Superior temporal gyrus (tissue), 1 donor: Measurements from ENCODE around the gene SPAG9.
A peak's percentile ranks its signal among the peaks of the same experiment; 100 is the strongest.

Experiments
- DNase-seq: peaks from one replicate; pipeline ENCODE4 v3.0.0-alpha.2; 2016; ENCODE audit errors: extremely low spot score

Gene SPAG9

DNA sequence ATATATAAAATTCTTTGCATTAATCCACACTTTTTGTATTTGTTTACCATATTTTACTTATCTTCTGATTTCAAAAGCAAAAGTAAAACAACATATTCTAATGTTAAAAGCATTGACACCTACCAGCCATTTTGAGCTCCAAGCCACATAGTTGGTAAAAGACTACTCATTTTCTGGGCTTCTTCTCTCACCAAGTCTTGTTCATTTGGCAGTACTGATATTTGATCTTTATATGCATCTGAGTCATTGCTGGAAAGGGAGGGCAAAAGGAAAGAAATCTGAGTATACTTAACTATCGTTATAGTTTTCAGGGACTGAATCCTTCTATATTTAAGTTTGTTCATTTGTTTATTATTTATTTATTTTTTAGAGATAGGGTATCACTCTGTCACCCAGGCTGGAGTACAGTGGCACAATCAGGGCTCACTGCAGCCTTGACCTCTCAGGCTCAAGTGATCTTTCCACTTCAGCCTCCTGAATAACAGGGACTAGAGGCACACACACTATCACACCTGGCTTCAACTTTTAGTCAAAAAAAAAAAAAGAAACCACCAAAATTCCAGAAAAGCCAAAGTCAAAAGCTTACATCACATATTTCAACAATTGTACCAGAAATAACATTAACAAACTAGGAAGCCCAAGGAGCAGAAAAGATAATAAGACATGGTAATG is 133.5 kb downstream of the SPAG9 start:
- DNase-seq, result no peak

DNA sequence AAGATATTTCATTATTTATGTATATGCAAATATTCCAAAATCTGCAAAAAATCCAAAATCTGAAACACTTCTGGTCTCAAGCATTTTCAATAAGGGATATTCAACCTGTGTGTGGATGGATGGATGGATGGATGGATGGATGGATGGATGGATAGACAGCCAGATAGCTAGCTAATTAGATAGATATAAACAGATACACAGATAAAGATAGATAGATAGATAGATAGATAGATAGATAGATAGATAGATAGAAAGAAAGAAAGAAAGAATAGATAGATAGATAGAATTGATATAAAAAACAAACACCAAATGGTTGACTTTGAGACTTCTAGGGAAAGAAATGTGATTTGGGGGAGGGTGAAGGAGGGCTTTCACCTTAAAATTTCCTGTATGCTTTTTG is 139.4 kb downstream of the SPAG9 start:
- DNase-seq, result no peak

DNA sequence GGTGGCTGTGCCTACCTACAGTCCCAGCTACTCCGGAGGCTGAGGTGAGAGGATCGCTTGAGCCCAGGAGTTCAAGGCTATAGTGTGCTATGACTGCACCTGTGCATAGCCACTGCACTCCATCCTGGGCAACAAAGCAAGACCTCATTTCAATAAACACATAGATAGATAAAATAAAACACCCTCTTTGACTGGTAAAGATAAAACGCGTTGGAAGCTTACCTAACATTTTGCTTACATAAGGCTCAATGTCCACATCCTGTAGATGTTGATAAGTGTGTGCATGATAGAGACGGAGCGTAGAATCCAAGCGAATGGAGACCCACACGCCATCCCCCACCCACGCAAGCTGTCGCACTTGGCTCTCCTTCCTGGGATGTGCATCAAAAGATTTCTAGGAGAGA is 141.1 kb downstream of the SPAG9 start:
- DNase-seq, result no peak

DNA sequence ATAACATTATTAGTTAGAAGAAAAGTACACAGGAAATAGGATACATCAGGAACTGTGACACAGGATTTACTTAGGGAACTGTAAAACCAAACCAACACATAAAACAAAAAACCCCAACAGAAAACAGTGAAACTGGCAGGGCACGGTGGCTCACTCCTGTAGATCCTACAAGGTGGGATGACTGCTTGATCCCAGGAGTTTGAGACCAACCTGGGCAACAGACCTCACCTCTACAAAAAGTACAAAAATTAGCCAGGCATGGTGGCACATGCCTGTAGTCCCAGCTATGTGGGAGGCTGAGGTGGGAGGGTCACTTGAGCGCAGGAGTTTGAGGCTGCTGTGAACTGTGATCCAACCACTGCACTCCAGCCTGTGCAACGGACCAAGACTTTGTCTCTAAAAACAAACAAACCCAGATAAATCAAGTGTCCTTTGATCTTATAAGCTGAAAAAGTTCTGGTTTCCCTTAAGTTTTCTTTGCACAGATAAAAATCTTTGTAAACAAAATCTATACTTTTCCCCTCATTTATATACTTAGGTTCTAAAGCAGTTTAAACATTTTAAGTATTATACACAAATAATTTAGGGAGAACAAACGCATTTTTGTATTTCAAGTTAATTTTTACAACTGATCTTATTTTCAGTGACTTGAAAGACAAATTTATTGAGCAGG is 143.0 kb downstream of the SPAG9 start:
- DNase-seq, result no peak

DNA sequence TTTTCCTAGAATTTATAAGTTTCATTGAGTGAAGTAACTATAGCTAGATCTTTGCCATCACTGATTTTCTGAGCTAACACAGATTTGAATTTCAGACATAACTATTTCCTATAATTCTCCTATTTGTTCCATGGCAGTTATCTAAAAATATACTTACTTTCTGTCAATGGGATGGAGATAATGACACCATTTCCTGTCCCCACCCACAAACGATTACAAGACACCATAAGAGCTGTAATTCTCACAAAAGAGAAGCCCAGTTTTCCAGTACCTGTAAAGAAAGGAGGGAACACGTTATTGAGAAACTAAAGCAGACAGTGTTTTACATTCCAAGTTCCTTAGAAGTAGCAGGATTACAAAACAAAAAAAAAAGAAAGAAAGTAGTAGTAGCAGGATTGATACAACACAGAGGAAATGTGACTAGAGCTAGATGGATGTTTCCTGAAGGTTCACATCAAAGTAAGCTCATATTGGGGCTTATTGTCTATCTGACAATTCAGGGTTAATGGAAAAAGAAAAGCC is 143.7 kb downstream of the SPAG9 start:
- no peak for DNase-seq

DNA sequence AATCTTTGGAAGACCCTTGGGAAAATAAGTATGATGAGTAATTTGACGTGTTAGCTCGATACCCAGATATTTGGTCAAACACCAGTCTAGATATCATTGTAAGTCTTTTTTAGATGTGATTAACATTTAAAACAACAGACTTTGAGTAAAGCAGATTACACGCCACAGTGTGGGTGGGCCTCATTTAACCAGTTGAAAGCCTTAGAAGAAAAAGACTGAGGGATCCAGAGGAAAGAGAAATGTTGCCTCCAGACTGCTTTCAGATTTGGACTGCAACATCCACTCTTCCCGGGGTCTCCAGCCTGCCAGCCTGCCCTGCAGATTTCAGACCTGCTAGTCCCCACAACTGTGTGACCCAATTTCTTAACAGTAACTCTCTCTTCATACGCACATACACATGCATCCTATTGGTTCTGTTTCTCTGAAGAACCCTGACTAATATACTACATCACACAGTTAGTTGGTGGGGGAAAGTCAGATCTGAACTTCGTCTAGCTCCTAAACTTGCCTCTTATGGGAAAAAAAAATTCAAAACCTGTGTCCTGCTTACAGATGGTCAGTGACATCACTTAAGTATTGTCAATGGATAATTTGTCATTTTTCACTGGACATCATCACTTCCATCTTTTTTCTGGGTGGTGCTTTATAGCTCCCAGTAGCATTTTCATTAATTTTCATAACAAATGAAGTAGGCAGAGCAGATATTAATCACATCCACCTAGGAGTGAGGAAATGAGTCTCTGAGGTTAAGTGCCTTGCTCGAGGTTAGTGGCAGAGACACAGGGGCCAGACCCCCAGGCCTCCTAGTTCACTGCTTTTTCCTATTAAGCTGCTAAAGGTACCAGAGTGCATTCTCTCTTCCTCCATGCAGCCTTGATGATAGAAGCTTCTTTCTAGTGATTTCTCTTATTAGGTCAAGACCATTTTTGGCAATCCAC is 146.8 kb downstream of the SPAG9 start:
- no peak for DNase-seq

DNA sequence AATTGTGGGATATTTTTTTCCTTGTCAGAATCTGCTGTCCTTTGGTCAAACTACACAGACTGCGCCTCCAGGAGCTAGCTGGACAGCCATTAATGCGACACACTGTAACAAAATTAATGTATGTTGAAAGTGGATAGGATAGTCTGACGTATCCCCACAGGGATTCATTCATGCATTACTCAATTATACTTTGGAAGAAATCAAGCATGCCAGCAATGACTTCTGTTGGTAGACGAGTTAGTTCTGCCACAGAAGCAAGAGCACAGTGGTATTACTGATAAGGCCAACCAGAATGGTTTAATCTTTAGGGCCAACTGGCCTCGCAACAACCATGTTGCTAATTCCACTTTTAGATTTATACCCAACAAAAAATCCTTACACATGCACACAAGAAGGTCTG is 148.1 kb downstream of the SPAG9 start:
- DNase-seq, result no peak

DNA sequence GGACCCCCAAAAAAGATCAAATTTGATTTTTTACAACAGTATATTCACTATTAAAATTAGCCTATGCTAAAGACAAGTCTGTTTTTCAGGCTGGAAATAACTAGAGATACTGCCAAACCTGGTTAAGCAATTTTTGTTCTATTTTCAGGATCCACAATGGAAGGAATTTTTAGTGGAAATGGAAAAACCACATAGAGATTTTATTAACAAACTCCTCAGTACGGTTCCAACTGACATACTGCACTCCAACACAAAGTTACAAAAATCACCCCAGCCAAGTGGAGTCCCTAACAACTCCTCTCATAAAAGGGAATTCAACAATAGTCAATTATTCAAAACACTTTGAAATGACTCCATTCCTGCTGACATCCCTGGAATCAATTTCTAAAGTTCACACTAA is 152.9 kb downstream of the SPAG9 start:
- DNase-seq, result no peak

DNA sequence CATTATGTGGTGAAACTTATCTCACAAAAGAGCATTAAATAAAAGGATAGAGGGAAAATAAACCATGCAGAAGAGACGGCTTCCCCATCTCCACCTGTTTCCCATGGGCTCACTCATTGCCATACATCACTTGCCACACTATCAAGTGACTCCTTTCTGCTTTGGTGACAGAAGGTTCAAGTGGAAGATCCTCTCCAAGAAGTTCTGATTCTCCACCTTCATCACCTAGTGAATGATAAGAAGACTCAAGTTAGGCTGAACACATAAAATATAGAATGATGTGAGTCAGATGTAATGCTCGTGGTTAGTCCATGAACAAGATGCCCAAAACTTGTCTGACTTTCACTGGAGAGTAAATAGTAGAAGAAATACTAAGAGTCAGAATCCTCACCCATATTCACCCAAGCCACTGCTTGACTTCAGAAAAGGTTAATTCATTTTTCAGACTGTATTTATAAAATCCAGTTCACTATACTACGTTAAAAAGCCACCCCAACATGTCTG is 154.5 kb downstream of the SPAG9 start:
- no peak for DNase-seq

DNA sequence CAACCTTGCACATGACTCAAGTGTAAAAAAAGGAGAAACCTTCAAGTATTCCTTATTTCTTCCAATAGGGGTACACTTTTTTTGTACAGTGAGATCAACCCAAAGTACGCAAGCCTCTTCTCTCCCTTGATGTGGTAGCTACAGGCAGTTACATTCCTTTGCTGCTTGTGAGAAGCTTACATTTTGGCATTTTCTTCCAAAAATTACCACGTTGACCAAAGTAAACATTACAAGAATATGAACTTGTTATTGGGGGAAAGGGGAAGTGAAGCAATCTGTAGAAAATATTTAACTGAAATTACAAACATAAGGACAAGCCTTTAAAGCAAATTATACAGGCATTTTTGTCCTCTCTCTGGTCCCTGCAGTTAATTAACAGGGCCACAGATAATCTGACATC is 157.5 kb downstream of the SPAG9 start:
- no peak for DNase-seq

DNA sequence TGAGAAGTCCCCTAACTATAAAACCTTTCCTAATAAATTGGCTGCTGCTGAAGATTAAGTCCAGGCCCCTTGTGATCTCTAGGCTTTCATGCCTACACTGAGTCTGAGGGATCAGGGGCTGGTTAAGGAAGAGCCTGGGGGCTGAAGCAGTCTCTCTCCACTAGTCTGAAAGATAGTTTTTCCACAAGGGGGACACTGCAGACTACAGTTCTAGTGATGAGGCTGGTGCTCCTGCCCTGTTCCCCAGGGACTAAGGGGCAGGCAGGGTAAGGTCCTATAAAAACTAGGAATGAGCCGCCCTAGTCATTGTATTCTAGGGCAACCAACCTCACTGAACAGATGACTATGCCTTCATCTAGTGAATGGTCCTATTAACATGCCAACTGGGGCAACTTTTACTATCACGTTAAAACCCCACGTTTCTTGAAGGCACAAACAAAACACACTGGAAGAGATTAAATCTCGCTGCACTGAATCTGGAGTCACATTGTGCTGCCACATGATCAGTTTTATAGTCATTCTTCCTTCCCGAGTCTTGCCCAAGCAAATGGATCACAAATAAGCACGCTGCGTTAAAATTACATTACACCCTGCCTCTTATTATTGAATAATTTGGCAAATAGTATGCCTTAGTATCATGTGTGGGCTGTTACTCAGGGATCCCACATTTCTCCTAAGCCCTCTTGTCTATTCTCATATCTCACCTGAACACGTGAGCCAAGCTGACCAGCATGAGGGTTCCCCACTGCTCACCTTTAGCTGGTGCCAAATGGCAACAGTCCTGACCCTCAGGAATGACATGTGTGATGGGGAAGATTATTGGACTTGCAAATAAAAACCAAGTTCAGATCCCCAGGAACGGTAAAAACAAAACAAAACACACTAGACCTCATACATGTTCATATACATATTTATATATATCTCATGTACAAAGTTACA is 159.1 kb downstream of the SPAG9 start:
- DNase-seq, result no peak

DNA sequence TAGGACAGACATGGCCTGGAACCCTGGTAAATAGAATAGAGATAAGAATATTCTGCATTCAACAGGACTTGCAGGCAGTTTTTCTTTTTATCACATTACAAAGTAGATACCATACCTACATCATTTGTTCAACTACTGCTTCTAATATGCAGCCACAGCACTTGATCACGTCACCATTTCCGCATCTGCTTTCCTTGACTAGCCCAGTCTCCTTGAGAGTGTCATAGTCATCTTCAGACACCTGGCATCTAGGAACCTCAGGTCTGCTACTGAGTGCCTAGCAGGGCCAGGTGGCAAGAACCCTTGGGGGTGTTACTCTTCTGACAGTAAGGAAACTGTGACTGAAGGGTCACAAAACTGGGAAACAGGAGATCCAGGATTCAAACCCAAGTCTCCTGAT is 161.3 kb downstream of the SPAG9 start:
- no peak for DNase-seq

DNA sequence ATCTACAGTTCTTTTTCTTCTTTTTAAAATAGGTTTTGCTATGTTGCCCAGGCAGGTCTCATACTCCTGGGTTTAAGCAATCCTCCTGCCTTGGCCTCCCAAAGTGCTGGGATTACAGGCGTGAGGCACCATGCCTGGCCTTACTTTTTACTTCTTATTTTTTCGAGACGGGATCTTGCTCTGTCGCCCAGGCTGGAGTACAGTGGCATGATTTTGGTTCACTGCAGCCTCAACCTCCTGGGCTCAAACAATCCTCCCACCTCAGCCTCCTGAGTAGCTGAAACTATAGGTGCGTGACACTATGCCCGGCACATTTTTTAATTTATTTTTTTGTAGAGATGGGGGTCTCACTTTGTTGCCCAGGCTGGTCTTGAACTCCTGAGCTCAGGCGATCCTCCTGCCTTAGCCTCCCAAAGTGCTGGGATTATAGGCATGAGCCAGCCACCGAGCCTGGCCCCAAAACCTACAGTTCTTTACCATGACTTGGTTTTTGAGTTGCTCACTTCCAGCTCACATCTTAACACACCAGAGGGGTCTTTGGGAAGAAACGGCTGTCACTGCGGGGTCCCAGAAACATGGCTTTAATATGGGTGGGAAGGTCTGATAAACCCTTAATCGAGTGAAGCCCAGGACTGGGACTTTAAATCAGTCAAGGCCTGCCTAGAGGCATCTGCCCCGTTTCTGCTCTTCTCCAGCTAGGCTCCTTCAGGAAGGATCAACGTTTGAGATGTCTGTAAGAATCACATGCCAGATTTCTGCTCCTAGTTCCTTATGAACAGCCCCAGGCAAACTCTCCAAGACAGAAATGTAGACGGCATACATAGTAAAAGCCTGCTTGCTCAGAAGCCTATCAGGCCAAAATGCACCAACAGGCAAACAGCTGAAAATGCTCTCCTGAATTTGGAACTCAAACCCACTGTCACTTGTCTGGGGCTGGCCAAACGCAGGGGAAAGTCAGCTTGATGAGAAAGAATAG is 162.8 kb downstream of the SPAG9 start:
- no peak for DNase-seq

DNA sequence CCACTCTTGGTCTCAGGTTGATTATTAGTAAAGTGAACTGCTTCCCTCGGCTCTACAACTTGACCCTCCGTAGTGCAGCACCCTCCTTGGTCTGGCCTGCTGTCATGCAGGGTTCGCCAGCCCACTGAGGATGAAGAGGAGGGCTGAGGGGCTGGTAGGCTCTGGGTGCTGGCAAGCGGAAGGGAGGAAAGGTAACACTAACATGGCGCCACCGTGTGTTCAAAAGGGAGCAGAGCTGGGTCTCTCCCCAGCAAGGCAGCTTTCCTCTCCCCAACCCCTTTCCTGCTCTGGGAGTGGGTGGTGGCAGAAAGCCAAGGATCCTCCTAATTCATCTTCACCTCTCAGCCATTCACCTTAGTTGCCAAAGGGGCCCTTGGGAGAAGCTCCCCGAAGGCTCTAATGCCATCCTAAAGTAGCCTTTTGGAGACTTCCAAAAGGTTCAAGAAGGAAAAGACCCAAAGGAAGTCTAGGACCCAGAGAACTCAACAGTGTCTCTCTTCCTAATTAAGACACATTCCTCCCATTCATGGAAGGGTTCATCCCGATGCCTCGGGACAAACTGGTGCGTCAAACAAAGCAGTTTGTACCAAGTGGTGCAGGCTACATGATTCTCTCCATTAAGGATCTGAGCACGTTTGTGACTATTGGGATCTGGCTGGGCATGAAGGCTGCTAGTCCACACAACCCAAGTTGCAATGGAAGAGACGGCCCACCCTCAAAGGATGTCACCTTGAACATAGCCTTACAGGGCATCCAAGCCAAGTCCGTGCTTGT is 163.7 kb downstream of the SPAG9 start:
- DNase-seq, result peak; percentile 79

DNA sequence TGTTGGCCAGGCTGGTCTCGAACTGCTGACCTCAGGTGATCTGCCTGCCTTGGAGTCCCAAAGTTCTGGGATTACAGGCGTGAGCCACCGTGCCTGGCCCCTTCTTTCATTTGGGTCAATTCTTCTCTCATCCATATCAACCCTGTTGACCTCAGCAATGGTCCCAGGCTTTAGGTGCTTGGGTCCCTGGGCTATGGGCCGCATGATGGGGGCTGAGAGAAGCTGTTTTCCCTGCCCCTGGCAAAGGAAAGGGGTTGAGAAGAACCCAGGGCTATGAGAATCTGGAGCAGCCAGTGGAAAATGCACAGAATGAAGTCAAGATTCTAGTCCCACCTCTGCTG is 164.3 kb downstream of the SPAG9 start:
- no peak for DNase-seq

DNA sequence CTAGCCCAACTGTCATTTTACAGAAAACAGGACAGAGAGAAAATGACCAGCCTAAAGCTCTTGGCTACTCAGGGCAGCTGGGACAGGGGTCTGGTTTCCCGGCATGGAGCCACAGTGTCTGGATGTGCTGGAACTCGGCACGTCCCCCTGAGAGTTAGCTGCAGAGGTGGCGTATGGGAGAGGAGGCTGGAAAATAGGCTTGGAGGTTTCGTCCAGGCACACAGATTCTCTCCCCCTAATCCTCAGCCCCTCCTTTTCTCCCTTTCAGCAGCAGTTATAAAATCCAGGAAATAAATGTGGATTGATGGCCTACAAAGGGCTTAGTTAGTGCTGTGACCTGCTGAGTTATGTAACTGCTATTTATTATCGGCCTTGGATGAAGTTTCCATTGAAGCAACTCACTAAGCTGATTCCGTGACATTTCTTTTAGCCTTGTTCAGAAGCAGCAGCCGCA is 165.0 kb downstream of the SPAG9 start:
- no peak for DNase-seq

DNA sequence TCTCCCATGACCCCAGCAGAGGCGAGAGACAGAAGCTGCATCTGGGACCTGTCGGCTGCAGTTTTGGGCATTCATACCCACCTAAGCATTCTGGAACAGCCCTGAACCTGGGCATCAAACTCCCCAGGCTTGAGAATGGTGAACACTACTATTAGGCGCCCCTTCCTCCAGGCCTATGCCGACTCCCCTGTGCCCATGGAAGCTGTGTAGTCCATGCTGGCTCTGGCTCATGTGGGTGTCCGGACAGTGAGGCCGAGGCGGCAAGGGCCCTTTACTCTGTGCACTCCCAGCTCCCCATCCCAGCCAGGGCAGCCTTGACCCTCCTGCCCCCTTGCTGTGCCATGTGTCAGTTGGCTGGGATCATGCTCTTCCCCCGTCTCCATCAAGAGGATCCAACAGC is 165.5 kb downstream of the SPAG9 start:
- DNase-seq, result no peak

DNA sequence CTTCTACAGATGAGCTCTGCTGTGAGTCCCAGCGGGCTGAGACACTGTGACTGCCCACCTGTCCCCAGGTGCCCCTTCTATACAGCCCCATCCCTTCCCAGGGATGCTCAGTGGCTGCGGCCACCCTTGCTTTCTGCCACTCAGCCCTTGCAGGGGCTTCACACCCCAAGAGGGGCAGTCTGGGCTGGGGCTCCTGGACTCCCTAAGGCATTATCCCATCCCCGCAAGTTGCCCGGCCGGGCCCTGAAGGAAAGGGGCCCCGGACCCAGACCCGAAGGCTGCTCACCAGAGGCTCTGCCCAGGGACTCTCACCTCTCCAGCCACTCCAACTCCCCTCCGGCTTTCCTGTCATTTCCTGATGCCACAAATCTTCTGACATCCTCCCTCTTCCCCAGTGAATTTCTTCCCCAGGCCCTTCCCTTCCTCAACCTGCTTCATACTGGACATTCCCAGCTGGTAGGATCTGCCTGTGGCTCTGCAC is 166.0 kb downstream of the SPAG9 start:
- DNase-seq, result no peak
